Amygdala (tissue), 56 donors: ENCODE data around the gene AMDHD2.
"Not testable (repeated sequence)": the region's sequence is repeated elsewhere in the genome, so short reads cannot be mapped to it uniquely, and the experiment has no call there.

Experiments used
- DNase-seq, 56 donors: peaks; one replicate each; lab custom pipeline; 2025; lab: John Stamatoyannopoulos, UW

Gene AMDHD2, protein sequence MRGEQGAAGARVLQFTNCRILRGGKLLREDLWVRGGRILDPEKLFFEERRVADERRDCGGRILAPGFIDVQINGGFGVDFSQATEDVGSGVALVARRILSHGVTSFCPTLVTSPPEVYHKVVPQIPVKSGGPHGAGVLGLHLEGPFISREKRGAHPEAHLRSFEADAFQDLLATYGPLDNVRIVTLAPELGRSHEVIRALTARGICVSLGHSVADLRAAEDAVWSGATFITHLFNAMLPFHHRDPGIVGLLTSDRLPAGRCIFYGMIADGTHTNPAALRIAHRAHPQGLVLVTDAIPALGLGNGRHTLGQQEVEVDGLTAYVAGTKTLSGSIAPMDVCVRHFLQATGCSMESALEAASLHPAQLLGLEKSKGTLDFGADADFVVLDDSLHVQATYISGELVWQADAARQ

GRCh38 chr16:2520097-2520783 lies at the start of gene AMDHD2:
Gene AMDHD2 (plus strand): TSS chr16:2520371. CDS start chr16:2520459, 88 bp downstream.
- DNase-seq: peak in 55 of 56 donors; percentile 35 to 96 (median 79)

DNA sequence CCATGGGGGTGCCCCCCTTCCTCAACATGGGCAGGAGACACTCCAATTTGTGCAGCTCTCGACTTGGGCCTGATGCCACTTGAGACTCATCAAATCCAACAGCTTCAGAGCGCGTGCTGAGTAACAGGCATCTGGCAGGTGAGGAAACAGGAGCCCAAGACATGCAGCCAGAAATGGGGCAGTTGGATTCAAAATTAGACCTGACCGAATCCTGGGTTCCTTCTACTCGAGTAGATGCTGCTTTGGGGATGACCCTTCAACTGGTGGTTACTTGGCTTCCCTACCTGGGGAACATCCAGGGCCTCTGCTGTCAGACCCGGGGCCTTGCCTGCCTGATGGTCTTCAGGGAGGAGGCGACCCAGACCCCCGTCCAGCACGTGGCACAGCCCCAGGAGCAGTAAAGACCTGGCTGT lies 49.6 kb upstream of the AMDHD2 start:
- peak in 2 of 56 donors; percentile 15 to 37 for DNase-seq

- peak in 8 of 56 donors; percentile 19 to 69 (median 46) for DNase-seq
These were observed 49.0 kb upstream of the AMDHD2 start, which contains the start of gene NTN3 for GRCh38 chr16:2471016-2471652. Gene NTN3 (plus strand): TSS chr16:2471297. CDS start chr16:2471702, 405 bp downstream.

GRCh38 chr16:2471653-2472487 lies 48.3 kb upstream of the AMDHD2 start:
- peak in 3 of 56 donors; percentile 18 to 51 (median 44) for DNase-seq

- DNase-seq: no peak
These were observed 47.7 kb upstream of the AMDHD2 start for GRCh38 chr16:2472488-2472864.

DNA sequence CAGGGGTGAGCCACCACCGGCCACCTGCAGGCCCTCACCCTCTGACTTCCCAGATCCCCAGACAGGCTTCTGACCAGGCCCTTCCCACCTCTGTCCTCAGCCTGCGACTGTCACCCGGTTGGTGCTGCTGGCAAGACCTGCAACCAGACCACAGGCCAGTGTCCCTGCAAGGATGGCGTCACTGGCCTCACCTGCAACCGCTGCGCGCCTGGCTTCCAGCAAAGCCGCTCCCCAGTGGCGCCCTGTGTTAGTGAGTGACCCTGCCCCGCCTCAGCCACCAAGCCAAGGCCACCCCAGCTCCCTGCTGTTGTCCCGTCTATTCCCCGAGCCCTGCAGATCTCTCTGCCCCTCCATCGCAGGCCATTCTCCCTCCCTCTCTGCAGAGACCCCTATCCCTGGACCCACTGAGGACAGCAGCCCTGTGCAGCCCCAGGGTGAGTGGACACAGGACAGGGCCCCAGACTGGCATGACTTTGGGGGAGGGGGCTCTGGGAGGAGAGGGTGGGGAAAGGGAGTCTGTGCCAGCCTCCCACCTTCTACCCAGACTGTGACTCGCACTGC lies 47.2 kb upstream of the AMDHD2 start:
- DNase-seq: no peak

- DNase-seq: peak in 2 of 56 donors; percentile 22 to 59
These were observed 46.7 kb upstream of the AMDHD2 start for GRCh38 chr16:2473446-2473926.

GRCh38 chr16:2473999-2474876 lies 45.9 kb upstream of the AMDHD2 start:
- DNase-seq: peak in 29 of 56 donors; percentile 11 to 66 (median 42)

- DNase-seq: peak in 52 of 56 donors; percentile 6 to 90 (median 73)
These were observed 45.2 kb upstream of the AMDHD2 start, which contains the start of gene TBC1D24 for GRCh38 chr16:2474877-2475412. Gene TBC1D24 (plus strand): TSS chr16:2475127. CDS start chr16:2496149, 21,022 bp downstream.

DNA sequence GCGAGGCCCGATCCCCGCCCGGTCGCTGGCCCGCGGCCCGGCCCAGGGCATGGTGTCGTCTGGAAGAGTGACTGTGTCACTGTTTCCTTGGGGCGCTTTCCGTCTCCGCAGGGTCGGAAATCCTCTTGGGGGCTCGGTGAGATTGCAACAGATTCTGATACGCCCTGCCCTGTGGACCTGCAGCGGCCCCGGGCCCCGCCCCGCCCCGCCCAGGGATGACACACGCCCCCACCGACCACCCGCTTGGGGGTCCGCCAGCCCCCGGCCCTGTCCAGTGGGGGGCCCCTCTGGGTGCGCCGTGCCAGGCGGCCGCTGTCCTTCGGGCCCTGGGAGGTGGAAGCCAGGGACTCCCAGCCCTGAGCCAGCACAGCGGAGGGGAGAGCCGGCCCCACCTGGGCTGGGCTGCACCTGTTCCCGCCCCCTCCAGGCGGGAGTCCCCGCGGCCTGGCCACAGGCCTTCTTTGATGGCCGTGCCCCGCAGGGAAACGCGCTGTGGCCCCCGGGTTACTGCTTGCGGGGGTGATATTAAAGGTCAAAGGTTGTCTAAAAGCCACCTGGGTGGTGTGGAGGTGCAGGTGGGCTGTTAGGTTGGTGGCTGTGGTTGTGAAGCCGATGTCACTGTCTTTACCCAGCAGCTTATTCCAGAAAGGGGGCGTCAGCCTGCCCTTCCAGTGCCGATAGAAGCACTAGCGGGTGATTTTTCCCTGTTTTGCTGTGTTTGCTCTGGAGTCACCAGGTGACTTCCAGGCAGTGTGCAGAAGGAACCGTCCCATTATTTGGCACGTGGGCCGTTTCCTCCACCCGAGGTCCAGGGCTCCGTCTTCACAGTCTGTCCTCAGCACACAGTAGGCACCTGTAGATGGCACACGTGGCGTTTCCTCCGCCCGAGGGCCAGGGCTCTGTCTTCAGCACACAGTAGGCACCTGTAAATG lies 44.5 kb upstream of the AMDHD2 start:
- DNase-seq: peak in 1 of 56 donors; percentile 36

DNA sequence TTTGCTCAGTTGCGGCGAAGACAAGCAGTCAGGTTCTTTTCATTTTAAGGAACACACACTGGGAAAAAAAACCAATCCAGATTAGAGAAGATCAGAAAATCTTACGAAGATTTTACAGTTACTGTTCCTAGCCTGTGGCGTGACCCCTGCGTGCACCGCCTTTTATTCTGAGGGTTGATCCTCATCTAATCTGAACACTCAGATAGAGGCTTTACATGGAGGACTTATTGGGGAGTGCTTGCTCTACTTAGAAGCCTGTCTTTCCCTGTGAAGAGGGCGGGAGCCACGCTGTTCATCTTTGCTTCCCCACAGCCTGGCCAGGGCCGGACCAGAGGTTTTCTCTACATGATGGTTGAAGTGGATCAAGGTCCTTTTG lies 43.8 kb upstream of the AMDHD2 start:
- no peak for DNase-seq

DNA sequence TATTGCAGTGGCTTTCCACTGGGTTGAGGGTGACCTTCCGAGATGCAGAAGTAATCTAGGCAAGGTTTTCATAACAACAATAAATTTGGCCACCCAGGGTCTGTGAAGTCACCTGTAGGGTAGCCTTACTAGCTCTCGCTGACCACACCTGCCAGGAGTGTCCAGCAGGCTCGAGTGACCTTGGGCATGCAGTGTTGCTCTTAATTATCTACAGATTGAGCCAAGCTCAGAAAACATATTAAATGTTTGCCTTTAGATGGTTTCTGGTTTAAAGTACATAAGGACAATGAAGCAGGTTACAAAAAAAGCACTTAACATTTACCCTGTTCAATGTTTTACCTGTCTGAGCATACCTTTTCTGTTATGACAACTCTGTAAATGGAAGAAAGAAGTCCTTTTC lies 43.4 kb upstream of the AMDHD2 start:
- no peak for DNase-seq

DNA sequence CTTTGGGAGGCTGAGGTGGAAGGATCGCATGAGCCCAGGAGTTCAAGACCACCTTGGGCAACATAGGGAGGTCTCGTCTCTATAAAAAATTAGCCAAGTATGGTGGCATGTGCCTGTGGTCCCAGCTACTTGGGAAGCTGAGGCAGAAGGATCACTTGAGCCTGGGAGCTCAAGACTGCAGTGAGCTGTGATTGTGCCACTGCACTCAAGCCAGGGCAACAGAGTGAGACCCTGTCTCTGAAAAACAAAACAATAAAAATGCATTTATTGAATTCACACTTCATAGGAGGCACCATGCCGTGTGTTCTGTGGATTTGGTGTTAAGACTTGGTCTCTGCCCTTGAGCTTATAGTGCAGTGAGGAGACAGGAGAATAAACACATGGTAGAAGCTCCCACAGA lies 42.8 kb upstream of the AMDHD2 start:
- DNase-seq: no peak

- DNase-seq: peak in 1 of 56 donors; percentile 30
These were observed 41.9 kb upstream of the AMDHD2 start for GRCh38 chr16:2478279-2478678.

DNA sequence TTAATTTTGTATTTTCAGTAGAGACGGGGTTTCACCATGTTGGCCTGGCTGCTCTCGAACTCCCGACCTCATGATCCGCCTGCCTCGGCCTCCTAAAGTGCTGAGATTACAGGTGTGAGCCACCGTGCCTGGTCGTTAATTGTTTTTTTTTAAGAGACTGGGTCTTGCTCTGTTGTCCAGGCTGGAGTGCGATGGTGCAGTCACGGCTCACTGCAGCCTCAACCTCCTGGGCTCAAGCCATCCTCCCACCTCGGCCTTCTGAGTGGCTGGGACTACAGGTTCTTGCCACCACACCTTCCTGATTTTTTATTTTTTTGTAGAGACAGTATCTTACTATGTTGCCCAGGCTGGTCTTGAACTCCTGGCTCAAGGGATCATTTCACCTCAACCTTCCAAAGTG lies 40.2 kb upstream of the AMDHD2 start:
- DNase-seq: not testable (repeated sequence)

- no peak for DNase-seq
These were observed 39.2 kb upstream of the AMDHD2 start for GRCh38 chr16:2480948-2481347.

DNA sequence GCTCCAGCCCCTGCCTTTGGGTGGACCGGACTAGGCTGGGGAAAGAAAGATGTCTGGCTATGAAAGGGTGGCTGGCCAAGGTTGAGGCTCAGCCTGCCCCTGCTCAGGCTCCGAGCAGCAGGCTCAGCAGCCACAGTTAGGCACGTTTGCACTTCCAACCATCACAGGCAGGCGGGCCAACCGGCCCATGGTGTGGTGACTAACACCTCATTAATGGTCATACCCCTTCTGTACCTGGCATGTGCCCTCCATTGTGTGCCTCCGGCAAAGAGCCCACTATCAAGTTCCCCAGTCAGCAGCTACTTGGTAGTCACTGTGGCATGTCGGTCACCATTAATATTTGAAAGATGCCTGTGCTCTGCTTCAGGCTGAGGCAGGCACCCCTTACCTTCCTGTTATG lies 38.5 kb upstream of the AMDHD2 start:
- no peak for DNase-seq
